Measurements from ENCODE around the gene NEK4. TPM values are rescaled to one million over a fixed set of nuclear protein-coding genes. Genes with fewer than 3 reads are reported as not detected.
A peak's percentile ranks its signal among the peaks of the same experiment; 100 is the strongest.

Gene NEK4
- total and polyA plus RNA-seq, 2 of the 13 experiments (the other 11 are each of a cell fraction or from before 2014, with no cell fraction given), result 16.5 to 38.0 TPM

- TF ChIP-seq ZNF292 (CRISPR knock-in tag; IDR thresholded peaks at IDR 0.05; ENCODE audit: borderline replicate concordance, low read depth) (peak; percentile 48; the same call in 1 of the 2 replicates), FOXC1 (CRISPR knock-in tag; IDR thresholded peaks at IDR 0.05; ENCODE audit: borderline replicate concordance) (0 out of 2 replicates have a peak, but pooled peaks have one; percentile 3), ZNF570 (CRISPR knock-in tag; IDR thresholded peaks at IDR 0.05; ENCODE audit: borderline replicate concordance) (no peak), NFKB2 (CRISPR knock-in tag; IDR thresholded peaks at IDR 0.05; ENCODE audit: borderline replicate concordance) (peak; percentile 20; the same call in 1 of the 2 replicates), NR2F6 (IDR thresholded peaks at IDR 0.05) (0 out of 2 replicates have a peak, but pooled peaks have one; percentile 10), NR2F6 (CRISPR knock-in tag; IDR thresholded peaks at IDR 0.05) (no peak), ZNF3 (CRISPR knock-in tag; IDR thresholded peaks at IDR 0.05) (no peak), CSRNP1 (CRISPR knock-in tag; IDR thresholded peaks at IDR 0.05) (no peak), ZNF574 (CRISPR knock-in tag; IDR thresholded peaks at IDR 0.05) (peak; percentile 38; the same call in 1 of the 2 replicates), SP5 (CRISPR knock-in tag; IDR thresholded peaks at IDR 0.05; ENCODE audit: borderline replicate concordance, low read depth) (no peak), PHF20 (CRISPR knock-in tag; IDR thresholded peaks at IDR 0.05) (no peak), ONECUT2 (CRISPR knock-in tag; IDR thresholded peaks at IDR 0.05) (peak; percentile 68), ARID5B (CRISPR knock-in tag; IDR thresholded peaks at IDR 0.05) (0 out of 2 replicates have a peak, but pooled peaks have one; percentile 17), MIXL1 (CRISPR knock-in tag; IDR thresholded peaks at IDR 0.05) (0 out of 2 replicates have a peak, but pooled peaks have one; percentile 45), ZNF619 (CRISPR knock-in tag; IDR thresholded peaks at IDR 0.05) (no peak), ZSCAN29 (CRISPR knock-in tag; conservative IDR thresholded peaks at IDR 0.05) (no peak), MAX (IDR thresholded peaks at IDR 0.05) (0 out of 2 replicates have a peak, but pooled peaks have one; percentile 42), SETDB1 (CRISPR knock-in tag; IDR thresholded peaks at IDR 0.05; ENCODE audit: borderline replicate concordance) (no peak), ZBTB38 (CRISPR knock-in tag; IDR thresholded peaks at IDR 0.05) (no peak), PITX1 (CRISPR knock-in tag; IDR thresholded peaks at IDR 0.05) (peak; percentile 51; the same call in 1 of the 2 replicates), ELF4 (CRISPR knock-in tag; IDR thresholded peaks at IDR 0.05; ENCODE audit: borderline replicate concordance) (no peak)
Measured at GRCh38 chr3:52777127-52777958, 6.6 kb upstream of the NEK4 start, which contains the start of gene ITIH1 (continued).

All from HepG2 (cell line).